ENCODE measurements around the gene MBLAC2. TPM values are rescaled to one million over a fixed set of nuclear protein-coding genes. Genes with fewer than 3 reads are reported as not detected.

The MBLAC2 gene
- total RNA-seq (ENCODE audit: low replicate concordance) = 3.9 and 6.2 TPM in 2 replicates
- long read RNA-seq, full-length matches to known transcripts = 6 of 10 reads
- long read RNA-seq, partial matches to known transcripts = 0 of 10 reads
- long read RNA-seq, other reads (novel, unspliced or antisense) = 4 of 10 reads

GRCh38 chr5:90474235-90475107 is at the start of gene MBLAC2, which contains the start of gene POLR3G:
Gene MBLAC2, minus strand, starts transcription at chr5:90474771. Its CDS starts 479 bp downstream, at chr5:90474292.
Gene POLR3G, plus strand, starts transcription at chr5:90474864. Its CDS starts 10,704 bp downstream, at chr5:90485568.
- Mint-ChIP-seq H3K27ac (peak within 1 kb of the TSS; percentile 88), H3K27me3 (peaks cover 3% of the 10 kb centered on the region), H3K4me3 (peak within 1 kb of the TSS; percentile 97), H3K4me1 (ENCODE audit: unreplicated experiment) (peaks cover 24% of the 10 kb centered on the region), H3K9me3 (no peaks in the 10 kb centered on the region), H3K36me3 (peaks cover 2% of the 10 kb centered on the region)
- TF ChIP-seq CTCF (conservative IDR thresholded peaks at IDR 0.05) = peak; percentile 84
- DNase-seq (ENCODE audit: extremely low spot score, unreplicated experiment) = peak; percentile 92

- no peak for DNase-seq (ENCODE audit: extremely low spot score, unreplicated experiment)
- Mint-ChIP-seq H3K4me3 (no peak overlapping the region), H3K9me3 (no peaks in the 10 kb centered on the region), H3K4me1 (ENCODE audit: unreplicated experiment) (no peaks in the 10 kb centered on the region), H3K36me3 (peaks cover 39% of the 10 kb centered on the region), H3K27me3 (no peaks in the 10 kb centered on the region), H3K27ac (no peak overlapping the region)
- TF ChIP-seq CTCF (conservative IDR thresholded peaks at IDR 0.05) = no peak
Measured at GRCh38 chr5:90519081-90519480, 44.5 kb upstream of the MBLAC2 start.

- H3K27me3 Mint-ChIP-seq = no peaks in the 10 kb centered on the region
- no peak for DNase-seq (ENCODE audit: extremely low spot score, unreplicated experiment)
- H3K36me3 Mint-ChIP-seq = peaks cover 35% of the 10 kb centered on the region
Measured at GRCh38 chr5:90518661-90519060, 44.1 kb upstream of the MBLAC2 start.

GRCh38 chr5:90514520-90514919 is 39.9 kb upstream of the MBLAC2 start:
- no peak overlapping the region for H3K27ac Mint-ChIP-seq
- no peaks in the 10 kb centered on the region for H3K9me3 Mint-ChIP-seq

More at GRCh38 chr5:90518661-90519060, 44.1 kb upstream of the MBLAC2 start:
- Mint-ChIP-seq H3K4me3 (no peak overlapping the region), H3K4me1 (ENCODE audit: unreplicated experiment) (no peaks in the 10 kb centered on the region), H3K27ac (no peak overlapping the region), H3K9me3 (no peaks in the 10 kb centered on the region)
- no peak for TF ChIP-seq CTCF (conservative IDR thresholded peaks at IDR 0.05)

GRCh38 chr5:90510438-90510837 is 35.9 kb upstream of the MBLAC2 start:
- H3K27ac Mint-ChIP-seq = no peak overlapping the region
- no peak overlapping the region for H3K4me3 Mint-ChIP-seq
- no peaks in the 10 kb centered on the region for H3K4me1 Mint-ChIP-seq (ENCODE audit: unreplicated experiment)
- no peak for DNase-seq (ENCODE audit: extremely low spot score, unreplicated experiment)
- no peaks in the 10 kb centered on the region for H3K27me3 Mint-ChIP-seq
- no peaks in the 10 kb centered on the region for H3K36me3 Mint-ChIP-seq
- TF ChIP-seq CTCF (conservative IDR thresholded peaks at IDR 0.05) = no peak
- no peaks in the 10 kb centered on the region for H3K9me3 Mint-ChIP-seq

More at GRCh38 chr5:90514520-90514919, 39.9 kb upstream of the MBLAC2 start:
- peaks cover 10% of the 10 kb centered on the region for H3K36me3 Mint-ChIP-seq
- TF ChIP-seq CTCF (conservative IDR thresholded peaks at IDR 0.05) = no peak
- no peaks in the 10 kb centered on the region for H3K4me1 Mint-ChIP-seq (ENCODE audit: unreplicated experiment)
- DNase-seq (ENCODE audit: extremely low spot score, unreplicated experiment) = no peak
- no peaks in the 10 kb centered on the region for H3K27me3 Mint-ChIP-seq
- H3K4me3 Mint-ChIP-seq = no peak overlapping the region

Data from type B pancreatic cell (in vitro differentiated cells).